Measurements from ENCODE around the gene CKAP2L.

The CKAP2L gene, protein sequence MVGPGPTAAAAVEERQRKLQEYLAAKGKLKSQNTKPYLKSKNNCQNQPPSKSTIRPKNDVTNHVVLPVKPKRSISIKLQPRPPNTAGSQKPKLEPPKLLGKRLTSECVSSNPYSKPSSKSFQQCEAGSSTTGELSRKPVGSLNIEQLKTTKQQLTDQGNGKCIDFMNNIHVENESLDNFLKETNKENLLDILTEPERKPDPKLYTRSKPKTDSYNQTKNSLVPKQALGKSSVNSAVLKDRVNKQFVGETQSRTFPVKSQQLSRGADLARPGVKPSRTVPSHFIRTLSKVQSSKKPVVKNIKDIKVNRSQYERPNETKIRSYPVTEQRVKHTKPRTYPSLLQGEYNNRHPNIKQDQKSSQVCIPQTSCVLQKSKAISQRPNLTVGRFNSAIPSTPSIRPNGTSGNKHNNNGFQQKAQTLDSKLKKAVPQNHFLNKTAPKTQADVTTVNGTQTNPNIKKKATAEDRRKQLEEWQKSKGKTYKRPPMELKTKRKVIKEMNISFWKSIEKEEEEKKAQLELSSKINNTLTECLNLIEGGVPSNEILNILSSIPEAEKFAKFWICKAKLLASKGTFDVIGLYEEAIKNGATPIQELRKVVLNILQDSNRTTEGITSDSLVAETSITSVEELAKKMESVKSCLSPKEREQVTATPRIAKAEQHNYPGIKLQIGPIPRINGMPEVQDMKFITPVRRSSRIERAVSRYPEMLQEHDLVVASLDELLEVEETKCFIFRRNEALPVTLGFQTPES

DNA sequence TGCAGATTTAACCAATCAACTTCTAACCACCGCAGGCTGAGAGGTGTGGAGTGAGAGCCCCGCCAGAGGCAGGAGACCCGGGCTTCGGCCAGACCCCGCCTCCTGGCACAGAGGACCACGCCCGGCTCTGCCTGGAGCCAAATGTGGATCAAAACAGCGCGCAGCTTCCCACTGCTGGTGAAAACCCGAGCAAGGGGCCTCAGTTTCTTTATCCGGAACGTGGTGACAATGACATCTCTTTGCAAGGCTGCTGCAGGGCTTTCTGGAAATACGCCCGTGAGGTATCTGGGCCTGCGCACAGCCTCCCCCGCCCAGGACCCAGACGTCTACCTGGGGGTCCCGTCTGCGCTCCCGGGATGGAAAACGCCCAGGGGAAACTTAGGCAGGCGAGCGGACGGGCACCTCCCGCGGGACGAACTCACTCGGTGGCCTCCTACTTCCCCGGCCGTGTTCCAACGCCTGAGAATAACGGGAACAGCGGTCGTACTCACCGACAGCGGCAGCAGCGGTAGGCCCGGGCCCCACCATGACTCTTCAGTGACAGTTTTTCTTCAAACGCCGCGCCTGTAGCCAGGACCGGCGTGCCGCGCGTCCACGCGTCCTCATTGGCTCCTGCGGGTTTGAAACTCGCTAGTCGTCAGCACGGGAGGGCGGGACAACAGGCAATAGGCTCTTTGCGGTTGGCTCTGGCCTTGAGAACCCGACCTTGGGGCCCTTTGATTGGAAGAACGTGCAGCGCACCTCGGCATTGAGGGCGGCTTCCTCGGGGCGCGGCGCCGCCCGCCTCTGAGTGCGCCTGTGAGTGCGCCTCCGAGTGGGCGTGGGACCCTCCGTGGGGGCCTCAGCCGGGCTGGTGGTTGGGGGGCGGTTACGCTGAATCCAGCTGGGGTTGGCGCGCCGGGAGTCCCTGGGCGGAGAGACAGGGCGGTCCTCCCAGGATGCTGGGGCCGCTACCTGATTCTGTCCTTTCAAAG lies at the start of gene CKAP2L:
CKAP2L (minus strand) TSS at position 539 of the 974 bp plus-strand sequence; CDS start at position 528, 11 bp downstream.
- peak; percentile 95 for DNase-seq

DNA sequence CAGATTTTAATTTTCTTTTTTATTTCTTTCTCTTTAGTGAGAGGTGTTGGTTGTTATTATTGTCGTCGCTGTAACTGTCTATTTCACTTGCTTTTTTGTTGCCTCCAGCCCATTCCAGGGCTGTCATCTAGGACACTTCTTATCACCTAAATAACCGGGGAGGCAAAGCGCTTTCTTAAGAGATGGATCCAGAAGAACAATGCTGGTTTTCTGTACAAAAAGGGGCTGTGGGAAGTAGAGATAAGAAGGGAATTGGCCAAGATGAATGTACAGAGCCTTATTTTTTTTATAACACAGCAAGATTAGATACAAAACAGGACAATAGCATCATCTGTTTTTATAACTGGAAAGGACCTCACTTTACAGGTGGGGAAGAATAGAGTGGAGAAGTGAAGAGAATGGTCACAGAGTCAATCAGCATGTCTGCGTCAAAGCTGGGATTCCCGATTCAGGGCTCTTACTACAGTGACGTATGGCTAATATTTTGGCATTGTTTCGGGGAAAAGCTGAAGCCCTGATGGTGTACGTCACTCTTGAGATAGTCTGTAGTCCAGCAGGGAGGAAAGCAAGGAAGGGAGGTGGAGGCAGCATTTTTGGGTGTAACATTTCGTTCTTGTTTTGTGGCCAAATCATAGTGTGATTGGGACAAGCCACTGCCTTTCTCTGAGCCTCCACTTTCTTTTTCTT lies 49.0 kb upstream of the CKAP2L start:
- no peak for DNase-seq

DNA sequence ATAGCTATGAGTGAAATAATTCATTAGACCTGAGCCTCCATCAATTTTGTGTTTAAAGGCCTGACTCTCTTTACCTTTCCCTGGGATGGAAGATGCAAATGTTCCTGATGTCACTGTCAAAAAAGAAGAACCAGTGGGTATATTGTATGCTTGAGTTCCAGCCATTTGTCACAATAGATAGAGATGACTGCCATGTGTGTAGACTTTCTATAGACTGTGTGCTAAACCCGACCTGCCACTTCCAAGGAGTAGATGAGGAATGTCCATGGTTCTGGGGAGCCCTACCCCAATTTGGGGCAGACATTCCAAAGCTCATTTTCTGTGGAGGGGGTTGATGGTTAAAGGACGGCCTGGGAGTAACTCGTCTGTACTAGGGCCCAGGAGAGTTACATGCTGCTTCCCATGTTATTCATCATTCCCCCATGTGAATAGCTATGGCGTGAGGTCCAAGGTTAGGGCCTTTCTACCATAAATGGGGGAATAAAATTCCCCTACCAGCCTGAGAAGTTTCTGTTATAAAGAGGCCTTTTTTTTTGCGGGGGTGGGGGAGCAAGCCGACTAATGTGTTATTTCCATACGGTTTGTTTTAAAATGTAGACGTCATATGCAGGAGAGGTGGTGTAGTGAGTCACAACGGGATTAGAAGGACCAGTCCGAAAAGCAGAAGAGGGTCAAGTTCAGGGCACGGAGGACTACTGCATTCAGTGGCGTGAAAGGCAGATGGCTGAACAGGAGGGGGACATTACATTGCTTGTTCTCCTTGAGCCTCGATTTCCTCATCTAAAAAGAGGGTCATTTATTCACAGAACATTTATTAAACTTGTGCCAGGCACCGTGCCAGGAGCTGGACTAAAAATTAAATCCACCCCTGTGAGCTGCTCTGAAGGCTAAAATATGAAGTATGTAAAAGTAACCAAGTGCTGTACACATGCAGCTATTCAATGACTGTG lies 48.2 kb upstream of the CKAP2L start:
- DNase-seq: no peak

DNA sequence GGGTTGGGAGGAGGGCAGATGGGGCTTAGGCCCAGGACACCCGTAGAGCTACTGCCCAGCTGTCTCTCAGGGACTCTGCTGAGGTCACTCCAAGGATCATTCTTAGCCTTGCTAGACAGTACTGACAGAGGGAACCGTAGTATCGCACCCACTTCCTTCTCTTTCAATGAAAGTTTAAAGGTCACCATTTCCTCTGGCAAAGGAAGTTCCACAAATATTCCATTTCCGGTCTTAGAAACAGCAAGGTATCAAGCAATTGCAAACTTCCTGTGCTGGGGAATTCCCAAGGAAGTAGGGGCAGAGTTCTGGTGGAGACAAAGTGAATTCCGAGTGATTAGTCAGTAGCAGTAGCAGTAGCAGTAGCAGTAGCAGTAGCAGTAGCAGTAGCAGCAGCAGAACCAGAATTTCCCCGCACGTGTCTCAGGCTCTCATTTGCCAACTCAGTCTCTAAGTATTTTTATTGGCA lies 47.5 kb upstream of the CKAP2L start:
- DNase-seq: peak; percentile 48

DNA sequence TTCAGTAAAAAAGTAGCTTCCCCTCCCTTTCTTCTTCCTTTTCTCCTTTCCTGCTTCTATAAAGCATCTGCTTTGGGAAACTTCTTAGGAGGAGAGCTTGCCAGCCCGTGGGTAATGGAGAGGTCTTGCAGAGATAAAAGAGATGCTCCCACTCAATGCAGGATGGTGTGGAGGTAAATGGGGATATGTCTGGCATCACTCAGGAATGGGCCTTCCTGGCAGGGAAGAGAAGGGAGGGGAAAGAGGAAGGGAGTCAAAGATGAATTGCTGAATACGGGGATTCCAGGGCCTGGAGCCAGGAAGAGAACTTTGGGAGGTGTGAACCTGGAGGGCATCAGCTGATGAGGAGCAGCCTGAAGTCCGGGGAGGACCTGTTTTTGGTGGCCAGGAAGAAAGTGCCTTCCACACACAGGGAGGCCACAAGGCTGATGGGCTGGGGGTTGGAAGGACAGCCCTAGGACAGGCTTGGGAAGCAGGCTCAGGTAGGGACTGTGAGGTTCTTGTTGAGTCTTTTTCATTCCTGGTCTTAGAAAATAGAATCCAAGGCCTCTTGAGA lies 46.9 kb upstream of the CKAP2L start:
- DNase-seq: no peak

DNA sequence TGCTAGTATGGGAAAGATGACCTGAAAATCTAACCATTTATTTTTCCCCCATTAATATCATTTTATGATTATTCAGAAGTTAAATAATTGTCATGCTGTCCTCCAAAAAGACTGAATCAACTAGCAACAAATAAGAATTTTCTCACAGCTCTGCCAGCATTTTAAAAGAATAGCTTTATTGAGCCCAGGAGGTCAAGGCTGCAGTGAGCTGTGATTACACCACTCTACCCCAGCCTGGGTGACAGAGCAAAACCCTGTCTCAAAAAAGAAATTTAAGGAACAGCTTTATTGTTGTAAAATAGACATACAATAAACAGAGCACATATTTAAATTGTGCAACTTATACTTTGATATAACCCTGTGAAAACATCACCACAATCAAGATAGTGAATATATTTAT lies 44.7 kb upstream of the CKAP2L start:
- no peak for DNase-seq

DNA sequence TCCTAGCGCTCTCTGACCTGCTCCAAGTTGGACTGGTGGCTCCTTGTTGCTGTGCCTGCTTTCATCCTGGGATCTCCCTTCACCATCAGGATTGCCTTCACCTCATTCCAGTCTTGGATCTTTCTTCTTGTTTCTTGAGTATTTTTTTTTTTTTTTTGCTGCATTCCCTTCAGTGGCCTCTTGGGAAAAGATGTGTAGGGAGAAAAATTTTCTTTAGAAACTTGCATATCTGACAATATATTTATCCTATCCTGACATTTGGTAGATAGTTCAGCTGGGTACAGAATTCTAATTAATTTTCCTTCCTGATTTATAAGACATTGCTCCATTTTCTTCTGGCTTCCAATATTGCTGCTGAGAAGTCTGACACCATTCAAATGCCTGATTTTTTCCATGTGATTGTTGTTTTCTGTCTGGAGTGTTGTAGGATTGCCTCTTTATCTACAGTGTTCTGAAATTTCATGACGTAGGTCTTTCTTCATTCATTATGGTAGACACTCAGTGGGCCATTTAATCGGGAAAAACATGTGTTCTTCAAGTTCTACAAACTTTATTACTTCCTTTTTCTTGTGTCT lies 42.9 kb upstream of the CKAP2L start:
- no peak for DNase-seq

DNA sequence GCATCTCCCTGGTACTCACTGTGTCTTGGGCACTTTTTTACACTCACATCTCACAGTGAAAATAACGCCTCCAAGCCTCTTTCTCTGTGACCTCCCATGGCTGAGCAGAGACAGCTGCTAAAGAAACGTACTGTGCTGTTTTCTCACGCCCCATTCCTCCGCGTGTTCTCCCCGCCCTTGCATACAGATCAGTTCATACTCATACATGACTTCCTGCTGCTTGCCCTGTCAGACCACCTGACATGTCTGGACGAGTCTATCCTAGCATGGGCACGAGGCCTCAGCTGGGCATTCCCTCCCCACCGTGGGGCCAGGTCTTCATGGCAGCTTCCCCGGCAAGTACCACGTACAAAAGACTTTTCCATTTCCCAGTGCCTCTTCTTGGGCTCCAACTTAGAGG lies 41.1 kb upstream of the CKAP2L start:
- DNase-seq: no peak

DNA sequence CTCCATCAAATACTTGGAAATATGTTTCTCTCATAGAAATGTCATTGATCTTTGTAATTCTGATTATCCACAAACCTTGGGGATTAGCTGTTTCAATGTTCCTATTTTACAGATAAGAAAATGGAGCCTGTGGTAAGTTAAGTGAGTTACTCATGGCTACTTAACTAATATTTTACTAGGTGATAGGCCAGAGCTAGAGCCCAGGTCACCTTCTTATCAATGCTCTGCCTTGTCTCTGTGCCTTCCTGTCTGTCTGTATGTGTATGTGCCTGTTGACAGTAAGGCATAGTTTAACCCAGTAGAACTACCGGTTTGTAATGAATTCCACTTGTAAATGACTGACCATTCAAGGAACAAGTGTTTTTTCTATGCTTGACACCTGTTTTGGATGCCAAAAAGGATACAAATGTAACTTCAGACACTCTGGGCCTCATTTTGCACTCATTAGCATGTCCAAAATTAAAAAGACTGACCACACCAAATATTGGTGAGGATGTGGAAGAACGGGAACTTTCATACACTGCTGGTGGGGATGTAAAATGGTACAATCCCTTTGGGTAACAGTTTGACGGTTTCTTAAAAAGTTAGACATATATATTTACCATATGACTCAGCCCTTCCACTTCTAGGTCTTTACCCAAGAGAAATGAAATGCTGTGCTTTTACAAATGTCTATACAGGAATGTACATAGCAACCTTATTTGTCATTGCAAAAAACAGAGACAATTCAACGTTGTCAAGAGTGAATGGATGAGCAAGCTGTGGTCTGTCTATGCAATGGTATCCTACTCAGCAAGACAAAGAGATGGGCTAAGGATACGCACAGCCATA lies 39.5 kb upstream of the CKAP2L start:
- DNase-seq: no peak

DNA sequence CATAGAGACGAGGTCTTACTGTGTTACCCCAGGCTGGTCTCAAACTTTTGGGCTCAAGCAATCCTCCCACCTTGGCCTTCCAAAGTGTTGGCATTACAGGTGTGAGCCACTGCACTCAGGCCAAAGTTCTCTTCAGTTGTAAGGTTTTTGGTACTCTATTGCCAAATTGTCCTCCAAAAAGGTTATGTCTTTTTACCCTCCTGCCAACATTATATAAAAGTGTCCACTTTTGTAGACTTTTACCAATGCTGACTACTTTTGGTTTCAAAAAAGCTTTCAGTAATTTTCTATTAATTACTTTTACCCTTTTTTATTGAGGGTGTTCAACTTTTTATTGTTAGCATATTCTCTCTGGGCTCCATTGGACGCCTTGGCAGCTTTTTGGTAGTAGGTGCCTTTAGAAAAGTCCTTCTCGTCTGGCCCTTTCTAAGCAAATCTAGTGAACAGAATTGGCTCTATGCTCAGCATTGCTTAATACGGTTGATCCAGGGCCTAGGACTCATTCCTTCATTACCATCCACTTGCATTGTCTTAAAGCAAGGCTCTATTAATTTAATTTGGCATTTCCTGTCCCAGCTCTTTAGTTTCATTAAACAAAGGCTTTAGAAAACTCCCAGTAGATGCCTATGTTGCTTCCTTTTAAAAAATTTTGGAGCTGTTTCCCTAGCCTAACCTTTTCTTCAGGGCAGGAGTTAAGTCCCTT lies 36.6 kb upstream of the CKAP2L start:
- DNase-seq: no peak

DNA sequence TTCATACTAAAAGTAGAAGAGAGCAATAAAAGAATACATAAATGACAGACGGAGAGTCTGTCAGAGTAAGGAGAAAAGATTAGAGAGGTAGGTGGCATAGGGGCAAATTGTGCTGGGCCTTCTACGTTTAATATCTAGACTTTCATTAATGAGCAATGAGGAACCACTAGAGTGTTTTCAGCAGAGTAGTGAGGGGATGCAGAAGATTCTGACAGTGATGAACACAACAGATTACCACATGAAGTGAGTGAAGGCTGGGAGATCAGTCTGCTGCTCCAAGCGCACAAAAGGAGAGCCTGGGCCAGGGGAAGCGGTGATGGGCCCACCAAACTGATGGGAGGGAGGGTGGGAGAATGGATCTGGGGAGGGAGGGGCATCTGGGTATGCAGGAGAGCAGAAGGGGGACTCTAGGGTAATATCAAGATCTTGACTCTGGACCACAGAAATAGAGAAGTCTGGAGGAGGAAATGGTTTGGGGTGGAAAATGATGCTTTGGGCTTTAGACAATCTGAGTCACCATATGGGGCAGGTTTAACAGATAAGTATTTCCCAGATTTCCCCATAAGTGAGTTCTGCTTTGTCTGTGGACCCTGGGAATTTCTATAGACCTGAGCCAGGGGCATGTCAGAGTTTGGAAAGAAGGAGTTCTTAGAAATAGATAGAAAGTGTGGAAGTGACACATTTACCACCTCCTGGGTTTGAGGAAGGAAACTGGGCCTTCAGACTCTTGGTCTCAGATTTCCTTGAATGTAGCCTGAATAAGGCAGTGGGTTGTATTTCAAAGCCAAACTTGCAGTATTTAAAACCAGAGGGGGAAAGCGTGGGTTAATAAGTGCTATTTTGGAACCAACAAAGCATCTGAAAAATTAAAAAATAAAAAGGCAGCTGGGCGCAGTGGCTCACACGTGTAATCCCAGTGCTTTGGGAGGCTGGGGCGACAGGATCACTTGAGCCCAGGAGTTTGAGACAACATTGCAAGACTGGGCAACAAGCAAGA lies 34.9 kb upstream of the CKAP2L start:
- no peak for DNase-seq

DNA sequence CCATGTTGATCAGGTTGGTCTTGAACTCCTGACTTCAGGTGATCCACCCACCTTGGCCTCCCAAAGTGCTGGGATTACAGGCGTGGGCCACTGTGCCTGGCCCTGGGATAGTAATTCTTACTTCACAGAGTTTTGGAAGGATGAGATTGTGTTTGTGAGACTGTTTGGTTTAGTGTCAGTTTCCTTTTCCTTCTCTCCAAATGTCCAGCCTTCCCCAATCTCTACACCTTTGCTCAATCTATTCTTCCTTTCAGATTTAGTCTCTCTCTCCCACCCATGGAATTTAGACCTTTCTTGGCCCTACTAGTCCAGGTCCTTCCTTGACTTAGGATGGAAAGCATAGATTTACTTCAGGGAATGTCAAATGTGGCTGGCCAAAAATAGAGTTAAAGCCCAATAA lies 32.1 kb upstream of the CKAP2L start:
- DNase-seq: no peak

DNA sequence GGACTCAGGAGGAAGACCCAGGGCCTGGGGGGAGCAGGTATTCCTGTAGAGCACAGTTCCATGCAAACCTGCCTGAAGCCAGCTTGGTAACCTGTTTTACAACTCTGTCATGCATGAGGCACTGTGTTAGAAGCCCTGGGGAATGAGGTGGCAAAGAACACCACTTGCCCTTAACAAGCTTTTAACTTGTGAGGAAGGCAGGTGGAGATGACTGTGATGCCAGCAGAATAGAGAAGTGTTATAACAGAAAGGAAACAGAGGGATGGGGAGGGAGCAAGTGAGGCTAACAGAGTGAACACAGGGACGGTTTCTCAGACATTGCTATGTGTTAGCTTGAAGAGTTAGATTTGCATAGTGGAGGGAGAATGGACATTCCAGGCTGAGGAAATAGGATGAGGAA lies 31.4 kb upstream of the CKAP2L start:
- DNase-seq: no peak

DNA sequence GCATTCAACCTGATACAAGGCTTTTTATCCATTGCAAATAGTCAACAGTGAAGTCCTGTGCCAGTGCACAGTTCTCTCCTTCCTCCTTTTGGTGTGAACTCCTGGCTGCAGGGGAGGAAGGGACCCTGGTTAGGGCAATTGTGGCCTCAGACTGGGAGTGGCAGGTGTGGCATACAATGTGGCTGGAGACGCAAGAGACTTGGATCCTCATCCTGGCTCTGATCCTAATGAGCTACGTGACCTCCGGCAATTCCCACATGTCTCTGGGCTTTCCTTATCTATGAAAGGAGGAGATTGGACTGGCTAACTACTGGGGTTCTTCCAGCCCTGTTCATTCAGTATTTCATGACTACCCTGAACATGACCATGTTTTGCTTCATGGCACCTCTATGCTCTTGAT lies 30.4 kb upstream of the CKAP2L start:
- no peak for DNase-seq

DNA sequence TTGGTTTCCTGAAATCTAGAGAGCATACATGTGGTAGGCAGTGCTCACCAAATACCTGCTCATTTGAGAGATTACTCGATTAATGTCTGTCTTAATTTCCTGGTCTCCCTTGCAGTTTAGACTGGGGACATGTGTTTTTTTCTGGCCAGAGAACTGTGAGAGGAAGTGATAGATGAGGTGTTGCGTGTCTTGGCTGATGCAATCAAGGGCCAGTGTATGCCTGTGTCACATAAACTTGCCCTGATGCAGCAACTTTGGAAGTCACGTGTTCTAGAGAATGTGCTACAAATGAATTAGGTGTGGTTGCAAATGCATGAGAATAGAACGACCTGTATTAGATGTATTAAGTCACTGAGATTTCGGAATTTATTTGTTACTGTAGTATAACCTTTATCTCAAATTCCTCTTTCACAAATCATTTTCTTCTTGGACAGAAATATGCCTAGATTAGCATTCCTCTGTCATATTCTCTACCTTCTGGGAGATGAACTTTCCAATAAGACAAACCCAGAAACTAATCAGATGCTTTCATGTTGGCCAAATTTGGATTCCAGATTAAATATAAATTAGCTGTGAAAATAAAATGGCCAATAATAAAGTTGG lies 29.8 kb upstream of the CKAP2L start:
- DNase-seq: no peak

DNA sequence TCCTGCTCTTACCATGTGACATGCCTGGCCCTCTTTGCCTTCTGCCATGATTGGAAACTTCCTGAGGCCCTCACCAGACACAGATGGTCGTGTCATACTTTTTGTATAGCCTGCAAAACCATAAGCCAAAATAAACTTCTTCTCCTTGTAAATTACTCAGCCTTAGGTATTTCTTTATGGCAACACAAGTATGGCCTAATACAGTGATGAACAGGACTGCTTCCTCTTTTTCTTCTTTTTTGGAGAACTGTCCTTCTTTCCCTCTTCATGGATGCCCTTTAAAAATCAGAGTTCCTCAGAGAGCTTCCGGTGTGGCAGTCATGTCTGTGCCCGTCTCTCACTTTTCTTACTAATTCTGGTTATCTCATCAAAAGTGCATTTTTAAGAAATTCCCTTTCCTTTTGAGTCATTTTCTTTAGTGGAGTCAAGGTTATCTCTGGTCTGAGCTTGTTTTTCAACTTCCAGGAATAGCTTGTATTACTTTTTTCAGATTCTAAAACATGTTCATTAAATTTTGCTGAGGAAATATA lies 29.1 kb upstream of the CKAP2L start:
- no peak for DNase-seq

DNA sequence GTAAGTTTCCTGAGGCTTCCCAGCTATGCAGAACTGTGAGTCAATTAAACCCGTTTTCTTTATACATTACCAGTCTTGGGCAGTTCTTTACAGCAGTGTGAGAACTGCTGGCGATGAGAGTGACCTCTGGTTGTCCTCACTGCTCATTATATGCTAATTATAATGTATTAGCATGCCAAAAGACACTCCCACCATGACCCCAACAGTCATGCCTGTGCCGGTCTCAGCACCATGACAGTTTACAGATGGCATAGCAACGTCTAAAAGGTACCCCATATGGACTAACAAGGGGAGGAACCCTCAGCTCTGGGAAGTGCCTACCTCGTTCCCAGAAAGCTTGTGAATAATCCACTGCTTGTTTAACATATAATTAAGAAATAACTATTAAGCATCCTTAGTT lies 28.0 kb upstream of the CKAP2L start:
- DNase-seq: no peak

Measured in kidney glomerular epithelial cell (primary cell).